Measurements from ENCODE around the gene ZNF491. TPM values are rescaled to one million over a fixed set of nuclear protein-coding genes. Genes with fewer than 3 reads are reported as not detected.
A peak's percentile ranks its signal among the peaks of the same experiment; 100 is the strongest.

The ZNF491 gene
- total and polyA plus RNA-seq, 9 of the 15 experiments (the other 6 are each of a cell fraction or from before 2014, with no cell fraction given), result 0.19 to 0.95 (median 0.39) TPM; not detected in 1

DNA sequence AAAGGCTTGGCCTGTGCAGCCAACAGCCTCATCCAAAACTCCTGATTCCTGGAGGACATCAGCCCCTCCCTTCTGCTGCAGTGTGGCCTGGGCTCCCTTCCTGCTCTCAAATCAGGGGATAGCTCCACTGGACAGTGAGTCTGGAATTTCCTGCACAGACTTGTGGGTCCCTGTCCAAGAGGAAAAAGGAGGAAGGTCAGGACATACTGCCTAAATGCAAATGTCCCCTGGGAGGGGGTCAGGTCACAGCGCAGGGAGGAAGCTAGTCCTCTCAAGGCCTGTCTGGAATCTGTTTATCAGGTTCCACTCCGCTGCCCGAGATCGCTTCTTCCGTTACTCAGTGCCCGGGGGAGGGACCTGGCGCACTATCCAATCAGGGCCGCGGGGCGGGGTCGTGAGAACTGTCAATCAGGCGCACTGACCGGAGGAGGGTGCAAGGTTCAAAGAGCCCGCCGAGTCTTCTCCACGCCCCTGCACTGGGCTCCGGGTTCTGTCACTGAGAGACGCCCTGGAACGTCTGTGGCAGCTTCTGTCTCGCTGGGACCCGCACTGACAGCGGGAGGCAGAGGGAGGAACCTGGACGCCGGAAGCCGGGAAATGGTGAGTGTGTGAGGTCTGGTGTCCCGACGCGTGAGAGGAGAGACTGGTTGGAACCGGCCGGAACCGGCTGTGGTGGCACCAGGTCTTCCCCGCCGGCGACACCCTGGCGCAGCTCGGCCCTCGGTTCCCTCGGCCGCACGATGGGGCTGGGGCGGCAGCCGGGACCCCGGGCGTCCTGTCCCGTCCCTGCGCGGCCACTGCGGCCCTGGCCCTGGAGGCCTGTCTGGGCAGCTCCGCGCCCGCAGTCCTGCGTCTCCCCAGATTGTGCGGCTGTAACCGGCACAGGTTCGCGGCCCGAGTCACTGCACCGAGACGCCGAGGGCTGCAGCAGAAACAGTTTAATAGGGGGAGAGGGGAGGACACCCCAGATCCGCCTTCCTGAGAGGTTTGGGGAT, 31.4 kb upstream of the ZNF491 start, which contains the start of gene ZNF441 (continued):
- TF ChIP-seq, protein P1, sequence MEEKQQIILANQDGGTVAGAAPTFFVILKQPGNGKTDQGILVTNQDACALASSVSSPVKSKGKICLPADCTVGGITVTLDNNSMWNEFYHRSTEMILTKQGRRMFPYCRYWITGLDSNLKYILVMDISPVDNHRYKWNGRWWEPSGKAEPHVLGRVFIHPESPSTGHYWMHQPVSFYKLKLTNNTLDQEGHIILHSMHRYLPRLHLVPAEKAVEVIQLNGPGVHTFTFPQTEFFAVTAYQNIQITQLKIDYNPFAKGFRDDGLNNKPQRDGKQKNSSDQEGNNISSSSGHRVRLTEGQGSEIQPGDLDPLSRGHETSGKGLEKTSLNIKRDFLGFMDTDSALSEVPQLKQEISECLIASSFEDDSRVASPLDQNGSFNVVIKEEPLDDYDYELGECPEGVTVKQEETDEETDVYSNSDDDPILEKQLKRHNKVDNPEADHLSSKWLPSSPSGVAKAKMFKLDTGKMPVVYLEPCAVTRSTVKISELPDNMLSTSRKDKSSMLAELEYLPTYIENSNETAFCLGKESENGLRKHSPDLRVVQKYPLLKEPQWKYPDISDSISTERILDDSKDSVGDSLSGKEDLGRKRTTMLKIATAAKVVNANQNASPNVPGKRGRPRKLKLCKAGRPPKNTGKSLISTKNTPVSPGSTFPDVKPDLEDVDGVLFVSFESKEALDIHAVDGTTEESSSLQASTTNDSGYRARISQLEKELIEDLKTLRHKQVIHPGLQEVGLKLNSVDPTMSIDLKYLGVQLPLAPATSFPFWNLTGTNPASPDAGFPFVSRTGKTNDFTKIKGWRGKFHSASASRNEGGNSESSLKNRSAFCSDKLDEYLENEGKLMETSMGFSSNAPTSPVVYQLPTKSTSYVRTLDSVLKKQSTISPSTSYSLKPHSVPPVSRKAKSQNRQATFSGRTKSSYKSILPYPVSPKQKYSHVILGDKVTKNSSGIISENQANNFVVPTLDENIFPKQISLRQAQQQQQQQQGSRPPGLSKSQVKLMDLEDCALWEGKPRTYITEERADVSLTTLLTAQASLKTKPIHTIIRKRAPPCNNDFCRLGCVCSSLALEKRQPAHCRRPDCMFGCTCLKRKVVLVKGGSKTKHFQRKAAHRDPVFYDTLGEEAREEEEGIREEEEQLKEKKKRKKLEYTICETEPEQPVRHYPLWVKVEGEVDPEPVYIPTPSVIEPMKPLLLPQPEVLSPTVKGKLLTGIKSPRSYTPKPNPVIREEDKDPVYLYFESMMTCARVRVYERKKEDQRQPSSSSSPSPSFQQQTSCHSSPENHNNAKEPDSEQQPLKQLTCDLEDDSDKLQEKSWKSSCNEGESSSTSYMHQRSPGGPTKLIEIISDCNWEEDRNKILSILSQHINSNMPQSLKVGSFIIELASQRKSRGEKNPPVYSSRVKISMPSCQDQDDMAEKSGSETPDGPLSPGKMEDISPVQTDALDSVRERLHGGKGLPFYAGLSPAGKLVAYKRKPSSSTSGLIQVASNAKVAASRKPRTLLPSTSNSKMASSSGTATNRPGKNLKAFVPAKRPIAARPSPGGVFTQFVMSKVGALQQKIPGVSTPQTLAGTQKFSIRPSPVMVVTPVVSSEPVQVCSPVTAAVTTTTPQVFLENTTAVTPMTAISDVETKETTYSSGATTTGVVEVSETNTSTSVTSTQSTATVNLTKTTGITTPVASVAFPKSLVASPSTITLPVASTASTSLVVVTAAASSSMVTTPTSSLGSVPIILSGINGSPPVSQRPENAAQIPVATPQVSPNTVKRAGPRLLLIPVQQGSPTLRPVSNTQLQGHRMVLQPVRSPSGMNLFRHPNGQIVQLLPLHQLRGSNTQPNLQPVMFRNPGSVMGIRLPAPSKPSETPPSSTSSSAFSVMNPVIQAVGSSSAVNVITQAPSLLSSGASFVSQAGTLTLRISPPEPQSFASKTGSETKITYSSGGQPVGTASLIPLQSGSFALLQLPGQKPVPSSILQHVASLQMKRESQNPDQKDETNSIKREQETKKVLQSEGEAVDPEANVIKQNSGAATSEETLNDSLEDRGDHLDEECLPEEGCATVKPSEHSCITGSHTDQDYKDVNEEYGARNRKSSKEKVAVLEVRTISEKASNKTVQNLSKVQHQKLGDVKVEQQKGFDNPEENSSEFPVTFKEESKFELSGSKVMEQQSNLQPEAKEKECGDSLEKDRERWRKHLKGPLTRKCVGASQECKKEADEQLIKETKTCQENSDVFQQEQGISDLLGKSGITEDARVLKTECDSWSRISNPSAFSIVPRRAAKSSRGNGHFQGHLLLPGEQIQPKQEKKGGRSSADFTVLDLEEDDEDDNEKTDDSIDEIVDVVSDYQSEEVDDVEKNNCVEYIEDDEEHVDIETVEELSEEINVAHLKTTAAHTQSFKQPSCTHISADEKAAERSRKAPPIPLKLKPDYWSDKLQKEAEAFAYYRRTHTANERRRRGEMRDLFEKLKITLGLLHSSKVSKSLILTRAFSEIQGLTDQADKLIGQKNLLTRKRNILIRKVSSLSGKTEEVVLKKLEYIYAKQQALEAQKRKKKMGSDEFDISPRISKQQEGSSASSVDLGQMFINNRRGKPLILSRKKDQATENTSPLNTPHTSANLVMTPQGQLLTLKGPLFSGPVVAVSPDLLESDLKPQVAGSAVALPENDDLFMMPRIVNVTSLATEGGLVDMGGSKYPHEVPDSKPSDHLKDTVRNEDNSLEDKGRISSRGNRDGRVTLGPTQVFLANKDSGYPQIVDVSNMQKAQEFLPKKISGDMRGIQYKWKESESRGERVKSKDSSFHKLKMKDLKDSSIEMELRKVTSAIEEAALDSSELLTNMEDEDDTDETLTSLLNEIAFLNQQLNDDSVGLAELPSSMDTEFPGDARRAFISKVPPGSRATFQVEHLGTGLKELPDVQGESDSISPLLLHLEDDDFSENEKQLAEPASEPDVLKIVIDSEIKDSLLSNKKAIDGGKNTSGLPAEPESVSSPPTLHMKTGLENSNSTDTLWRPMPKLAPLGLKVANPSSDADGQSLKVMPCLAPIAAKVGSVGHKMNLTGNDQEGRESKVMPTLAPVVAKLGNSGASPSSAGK (IDR thresholded peaks at IDR 0.05), result peak; percentile 79
- TF ChIP-seq TCF7 (IDR thresholded peaks at IDR 0.05; ENCODE audit: borderline replicate concordance), result peak; percentile 99
- peak; percentile 59 for TF ChIP-seq TAF1 (IDR thresholded peaks at IDR 0.05; ENCODE audit: control insufficient read depth, extremely low read depth, insufficient read depth, low read length, severe bottlenecking)
- no peak for TF ChIP-seq KLF10 (CRISPR knock-in tag; IDR thresholded peaks at IDR 0.05)
- TF ChIP-seq, protein P2, sequence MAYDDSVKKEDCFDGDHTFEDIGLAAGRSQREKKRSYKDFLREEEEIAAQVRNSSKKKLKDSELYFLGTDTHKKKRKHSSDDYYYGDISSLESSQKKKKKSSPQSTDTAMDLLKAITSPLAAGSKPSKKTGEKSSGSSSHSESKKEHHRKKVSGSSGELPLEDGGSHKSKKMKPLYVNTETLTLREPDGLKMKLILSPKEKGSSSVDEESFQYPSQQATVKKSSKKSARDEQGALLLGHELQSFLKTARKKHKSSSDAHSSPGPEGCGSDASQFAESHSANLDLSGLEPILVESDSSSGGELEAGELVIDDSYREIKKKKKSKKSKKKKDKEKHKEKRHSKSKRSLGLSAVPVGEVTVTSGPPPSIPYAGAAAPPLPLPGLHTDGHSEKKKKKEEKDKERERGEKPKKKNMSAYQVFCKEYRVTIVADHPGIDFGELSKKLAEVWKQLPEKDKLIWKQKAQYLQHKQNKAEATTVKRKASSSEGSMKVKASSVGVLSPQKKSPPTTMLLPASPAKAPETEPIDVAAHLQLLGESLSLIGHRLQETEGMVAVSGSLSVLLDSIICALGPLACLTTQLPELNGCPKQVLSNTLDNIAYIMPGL (CRISPR knock-in tag; IDR thresholded peaks at IDR 0.05), result 0 out of 2 replicates have a peak, but pooled peaks have one; percentile 31
- TF ChIP-seq, protein P3, sequence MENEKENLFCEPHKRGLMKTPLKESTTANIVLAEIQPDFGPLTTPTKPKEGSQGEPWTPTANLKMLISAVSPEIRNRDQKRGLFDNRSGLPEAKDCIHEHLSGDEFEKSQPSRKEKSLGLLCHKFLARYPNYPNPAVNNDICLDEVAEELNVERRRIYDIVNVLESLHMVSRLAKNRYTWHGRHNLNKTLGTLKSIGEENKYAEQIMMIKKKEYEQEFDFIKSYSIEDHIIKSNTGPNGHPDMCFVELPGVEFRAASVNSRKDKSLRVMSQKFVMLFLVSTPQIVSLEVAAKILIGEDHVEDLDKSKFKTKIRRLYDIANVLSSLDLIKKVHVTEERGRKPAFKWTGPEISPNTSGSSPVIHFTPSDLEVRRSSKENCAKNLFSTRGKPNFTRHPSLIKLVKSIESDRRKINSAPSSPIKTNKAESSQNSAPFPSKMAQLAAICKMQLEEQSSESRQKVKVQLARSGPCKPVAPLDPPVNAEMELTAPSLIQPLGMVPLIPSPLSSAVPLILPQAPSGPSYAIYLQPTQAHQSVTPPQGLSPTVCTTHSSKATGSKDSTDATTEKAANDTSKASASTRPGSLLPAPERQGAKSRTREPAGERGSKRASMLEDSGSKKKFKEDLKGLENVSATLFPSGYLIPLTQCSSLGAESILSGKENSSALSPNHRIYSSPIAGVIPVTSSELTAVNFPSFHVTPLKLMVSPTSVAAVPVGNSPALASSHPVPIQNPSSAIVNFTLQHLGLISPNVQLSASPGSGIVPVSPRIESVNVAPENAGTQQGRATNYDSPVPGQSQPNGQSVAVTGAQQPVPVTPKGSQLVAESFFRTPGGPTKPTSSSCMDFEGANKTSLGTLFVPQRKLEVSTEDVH (IDR thresholded peaks at IDR 0.05; ENCODE audit: low read depth, partially characterized antibody), result peak; percentile 66
- TF ChIP-seq CREB1 (IDR thresholded peaks at IDR 0.05), result no peak
- TF ChIP-seq CREB1 (CRISPR knock-in tag; IDR thresholded peaks at IDR 0.05), result peak; percentile 56; the same call in 1 of the 2 replicates

Measured in K562 (cell line).